SK-N-SH treated with all-trans-retinoic acid at 6 μM for 48 hours (cell line): Measurements from ENCODE around the gene TAF5L.

Source experiments
- ATAC-seq: fragments of 200-7000 bp; cut with Tn5 transposase; 3 replicates; pipeline ENCODE4 v1.9.1; 2020; ENCODE audit warnings: mild to moderate bottlenecking, moderate library complexity
- ARNTL ChIP-seq: fragments of 450-650 bp; formaldehyde crosslinking; IDR thresholded peaks from 2 replicates; pipeline ENCODE4 v1.5.0; 2020; ENCODE audit warnings: low read depth, mild to moderate bottlenecking, moderate library complexity, borderline replicate concordance
- BACH2 ChIP-seq: fragments of 250-450 bp; sonication (Bioruptor Pico); IDR thresholded peaks from 2 replicates; pipeline ENCODE4 v1.9.0; 2021; ENCODE audit warnings: mild to moderate bottlenecking, borderline replicate concordance
- CREB5 ChIP-seq: fragments of 250-450 bp; sonication (Bioruptor Pico); IDR thresholded peaks from 2 replicates; pipeline ENCODE4 v1.5.1; 2020; ENCODE audit warnings: low read depth, mild to moderate bottlenecking, moderate library complexity
- CSDC2 ChIP-seq: fragments of 250-450 bp; sonication (Bioruptor Pico); IDR thresholded peaks from 2 replicates; pipeline ENCODE4 v1.5.0; 2020; ENCODE audit warnings: mild to moderate bottlenecking, moderate library complexity
- CSRNP3 ChIP-seq: fragments of 250-450 bp; sonication (Bioruptor Pico); IDR thresholded peaks from 2 replicates; pipeline ENCODE4 v1.5.1; 2021; ENCODE audit warnings: mild to moderate bottlenecking, moderate library complexity
- GLIS3 ChIP-seq: fragments of 250-450 bp; sonication (Bioruptor Pico); IDR thresholded peaks from 2 replicates; pipeline ENCODE4 v1.5.0; 2020; ENCODE audit warnings: mild to moderate bottlenecking, moderate library complexity
- ISL1 ChIP-seq: fragments of 250-450 bp; sonication (Bioruptor Pico); IDR thresholded peaks from 2 replicates; pipeline ENCODE4 v2.1.2; 2022; ENCODE audit warnings: mild to moderate bottlenecking, moderate library complexity
- OSR1 ChIP-seq: fragments of 250-450 bp; sonication (Bioruptor Pico); IDR thresholded peaks from 2 replicates; pipeline ENCODE4 v1.8.0; 2022; ENCODE audit warnings: moderate library complexity, mild to moderate bottlenecking, inconsistent platforms
- PATZ1 ChIP-seq: fragments of 250-450 bp; sonication (Bioruptor Pico); IDR thresholded peaks from 2 replicates; pipeline ENCODE4 v1.8.0; 2020; ENCODE audit warnings: mild to moderate bottlenecking, moderate library complexity, borderline replicate concordance
- POU6F1 ChIP-seq: fragments of 250-450 bp; sonication (Bioruptor Pico); IDR thresholded peaks from 2 replicates; pipeline ENCODE4 v1.8.0; 2021; ENCODE audit warnings: low read depth, mild to moderate bottlenecking, moderate library complexity, borderline replicate concordance
- PPARA ChIP-seq: fragments of 250-450 bp; sonication (Bioruptor Pico); IDR thresholded peaks from 2 replicates; pipeline ENCODE4 v1.5.0; 2020; ENCODE audit warnings: mild to moderate bottlenecking, borderline replicate concordance
- RARB ChIP-seq: fragments of 250-450 bp; sonication (Bioruptor Pico); IDR thresholded peaks from 2 replicates; pipeline ENCODE4 v1.8.0; 2021; ENCODE audit warnings: mild to moderate bottlenecking, moderate library complexity
- TCF4 ChIP-seq: fragments of 250-450 bp; sonication (Bioruptor Pico); IDR thresholded peaks from 2 replicates; pipeline ENCODE4 v1.8.0; 2021; ENCODE audit warnings: mild to moderate bottlenecking, moderate library complexity, borderline replicate concordance
- TSHZ2 ChIP-seq: fragments of 250-450 bp; sonication (Bioruptor Pico); IDR thresholded peaks from 2 replicates; pipeline ENCODE4 v1.5.0; 2020; ENCODE audit warnings: mild to moderate bottlenecking, moderate library complexity
- ZC3H10 ChIP-seq: fragments of 250-450 bp; sonication (Bioruptor Pico); IDR thresholded peaks from 2 replicates; pipeline ENCODE4 v1.5.1; 2021; ENCODE audit warnings: mild to moderate bottlenecking, moderate library complexity
- ZFP3 ChIP-seq: fragments of 250-450 bp; sonication (Bioruptor Pico); IDR thresholded peaks from 2 replicates; pipeline ENCODE4 v1.5.0; 2020; ENCODE audit warnings: mild to moderate bottlenecking, moderate library complexity
- ZFP30 ChIP-seq: fragments of 450-650 bp; formaldehyde crosslinking; IDR thresholded peaks from 2 replicates; pipeline ENCODE4 v1.5.0; 2022; ENCODE audit warnings: mild to moderate bottlenecking, moderate library complexity
- ZNF565 ChIP-seq: fragments of 450-650 bp; formaldehyde crosslinking; conservative IDR thresholded peaks from 2 replicates; pipeline ENCODE4 v1.5.0; 2020; ENCODE audit warnings: low read depth, mild to moderate bottlenecking, moderate library complexity
- ZNF70 ChIP-seq: fragments of 450-650 bp; formaldehyde crosslinking; IDR thresholded peaks from 2 replicates; pipeline ENCODE4 v1.5.0; 2020; ENCODE audit warnings: mild to moderate bottlenecking, moderate library complexity
- ZNF8 ChIP-seq: fragments of 450-650 bp; formaldehyde crosslinking; IDR thresholded peaks from 2 replicates; pipeline ENCODE4 v1.5.0; 2020; ENCODE audit warnings: mild to moderate bottlenecking, moderate library complexity

TAF5L gene

GRCh38 chr1:229640455-229640854 lies 14.5 kb upstream of the TAF5L start:
- ATAC-seq, result no peak
- no peak for TF ChIP-seq GLIS3 (CRISPR knock-in tag)
- TF ChIP-seq ISL1 (CRISPR knock-in tag), result no peak
- TF ChIP-seq POU6F1, result no peak
- TF ChIP-seq ARNTL, result no peak
- no peak for TF ChIP-seq TSHZ2
- TF ChIP-seq CSRNP3 (CRISPR knock-in tag), result no peak
- no peak for TF ChIP-seq CSDC2
- no peak for TF ChIP-seq ZNF70 (CRISPR knock-in tag)
- TF ChIP-seq TCF4 (CRISPR knock-in tag), result no peak
- no peak for TF ChIP-seq ZC3H10
- no peak for TF ChIP-seq OSR1
- no peak for TF ChIP-seq BACH2 (CRISPR knock-in tag)
- TF ChIP-seq ZFP30, result no peak
- no peak for TF ChIP-seq ZNF8 (CRISPR knock-in tag)
- TF ChIP-seq ZNF565 (CRISPR knock-in tag), result no peak

- ATAC-seq, result no peak
- TF ChIP-seq ISL1 (CRISPR knock-in tag) (no peak), PPARA (CRISPR knock-in tag) (no peak), ZFP3 (CRISPR knock-in tag) (no peak), ZC3H10 (no peak), CSDC2 (no peak), OSR1 (no peak), CREB5 (no peak), RARB (CRISPR knock-in tag) (no peak), POU6F1 (no peak), TCF4 (CRISPR knock-in tag) (no peak), PATZ1 (CRISPR knock-in tag) (no peak), ZNF565 (CRISPR knock-in tag) (no peak), ZFP30 (no peak), ARNTL (no peak), CSRNP3 (CRISPR knock-in tag) (no peak)
Measured at GRCh38 chr1:229637746-229638145, 11.8 kb upstream of the TAF5L start.
